H9 (cell line): ENCODE data around the gene CCSER1. TPM values are rescaled to one million over a fixed set of nuclear protein-coding genes. Genes with fewer than 3 reads are reported as not detected.

Source experiments
- DNase-seq: peaks from one replicate; pipeline ENCODE4 v3.0.0-alpha.2; 2017
- H2AFZ ChIP-seq: one replicate; pipeline ENCODE4 v1.6.1; 2013; ENCODE audit warnings: mild to moderate bottlenecking, low read length, control low read depth, moderate library complexity
- H2AK5ac ChIP-seq: 2 replicates; pipeline ENCODE4 v1.6.1; 2013; ENCODE audit warnings: low read length, control low read depth, mixed read lengths; ENCODE audit not compliant: insufficient read length
- H2BK120ac ChIP-seq: one replicate; pipeline ENCODE4 v1.6.1; 2013; ENCODE audit warnings: low read depth, mild to moderate bottlenecking, low read length, control low read depth, inconsistent platforms; ENCODE audit not compliant: poor library complexity, severe bottlenecking
- H2BK12ac ChIP-seq: 2 replicates; pipeline ENCODE4 v1.6.1; 2013; ENCODE audit warnings: low read length, control low read depth, mixed read lengths, low read depth; ENCODE audit not compliant: insufficient read length
- H2BK15ac ChIP-seq: 2 replicates; pipeline ENCODE4 v1.6.1; 2013; ENCODE audit warnings: low read depth, low read length, control low read depth
- H2BK20ac ChIP-seq: one replicate; pipeline ENCODE4 v1.6.1; 2013; ENCODE audit warnings: low read depth, mild to moderate bottlenecking, low read length, control low read depth, inconsistent platforms; ENCODE audit not compliant: poor library complexity, severe bottlenecking
- H2BK5ac ChIP-seq: 2 replicates; pipeline ENCODE4 v1.6.1; 2013; ENCODE audit warnings: low read length, control low read depth, mixed read lengths; ENCODE audit not compliant: insufficient read length
- H3K14ac ChIP-seq: 2 replicates; pipeline ENCODE4 v1.6.1; 2013; ENCODE audit warnings: low read length, control low read depth; ENCODE audit not compliant: insufficient read depth
- H3K18ac ChIP-seq: 2 replicates; pipeline ENCODE4 v1.6.1; 2013; ENCODE audit warnings: low read depth, mild to moderate bottlenecking, mixed read lengths, low read length, control low read depth; ENCODE audit not compliant: insufficient read length
- H3K23ac ChIP-seq: 2 replicates; pipeline ENCODE4 v1.6.1; 2013; ENCODE audit warnings: low read length, control low read depth, mixed read lengths, low read depth; ENCODE audit not compliant: insufficient read length
- H3K23me2 ChIP-seq: 2 replicates; pipeline ENCODE4 v1.6.1; 2013; ENCODE audit warnings: low read depth, mild to moderate bottlenecking, mixed read lengths, low read length, control low read depth; ENCODE audit not compliant: insufficient read length, poor library complexity, severe bottlenecking
- H3K27ac ChIP-seq: 2 replicates; pipeline ENCODE4 v1.5.1; 2013; ENCODE audit warnings: low read length, control low read depth, mixed read lengths, low read depth; ENCODE audit not compliant: insufficient read length
- H3K27me3 ChIP-seq: 2 replicates; pipeline ENCODE4 v1.6.1; 2013; ENCODE audit warnings: low read length, control low read depth, inconsistent platforms; ENCODE audit not compliant: insufficient read depth
- H3K4ac ChIP-seq: 2 replicates; pipeline ENCODE4 v1.6.1; 2013; ENCODE audit warnings: low read depth, mild to moderate bottlenecking, control low read depth, inconsistent platforms, low read length, moderate library complexity
- H3K4me1 ChIP-seq: 2 replicates; pipeline ENCODE4 v1.6.1; 2013; ENCODE audit warnings: low read length, control low read depth, inconsistent platforms; ENCODE audit not compliant: insufficient read depth
- H3K4me2 ChIP-seq: 2 replicates; pipeline ENCODE4 v1.6.1; 2013; ENCODE audit warnings: low read length, control low read depth, mixed read lengths; ENCODE audit not compliant: insufficient read length, insufficient read depth
- H3K56ac ChIP-seq: 2 replicates; pipeline ENCODE4 v1.6.1; 2013; ENCODE audit warnings: low read depth, mild to moderate bottlenecking, mixed read lengths, low read length, control low read depth; ENCODE audit not compliant: insufficient read length
- H3K79me1 ChIP-seq: 2 replicates; pipeline ENCODE4 v1.6.1; 2013; ENCODE audit warnings: low read depth, mild to moderate bottlenecking, moderate library complexity, low read length, control low read depth, inconsistent platforms; ENCODE audit not compliant: insufficient read depth, poor library complexity, severe bottlenecking
- H3K79me2 ChIP-seq: 2 replicates; pipeline ENCODE4 v1.6.1; 2013; ENCODE audit warnings: low read length, control low read depth, inconsistent platforms; ENCODE audit not compliant: insufficient read depth
- H3K9ac ChIP-seq: 2 replicates; pipeline ENCODE4 v1.6.1; 2013; ENCODE audit warnings: low read length, control low read depth, mixed read lengths; ENCODE audit not compliant: insufficient read length; ENCODE audit errors: extremely low read depth
- H3K9me3 ChIP-seq: one replicate; pipeline ENCODE4 v1.6.1; 2013; ENCODE audit warnings: low read depth, low read length, inconsistent platforms; ENCODE audit not compliant: control insufficient read depth
- H3T11ph ChIP-seq: one replicate; pipeline ENCODE4 v1.6.1; 2013; ENCODE audit warnings: mild to moderate bottlenecking, low read length, control low read depth, inconsistent platforms
- H4K20me1 ChIP-seq: one replicate; pipeline ENCODE4 v1.6.1; 2013; ENCODE audit not compliant: control insufficient read depth, insufficient read length, insufficient read depth
- H4K5ac ChIP-seq: 2 replicates; pipeline ENCODE4 v1.6.1; 2013; ENCODE audit warnings: low read depth, mild to moderate bottlenecking, mixed read lengths, low read length, control low read depth; ENCODE audit not compliant: insufficient read length
- H4K8ac ChIP-seq: replicated peaks from 2 replicates; pipeline ENCODE4 v1.6.1; 2013; ENCODE audit warnings: low read length, control low read depth, mixed read lengths, low read depth; ENCODE audit not compliant: insufficient read length
- H4K91ac ChIP-seq: 2 replicates; pipeline ENCODE4 v1.6.1; 2013; ENCODE audit warnings: low read depth, mild to moderate bottlenecking, moderate library complexity, mixed read lengths, low read length, control low read depth; ENCODE audit not compliant: insufficient read length
- H3K27ac Mint-ChIP-seq, 3 experiments: 2 replicates in 2 of 3; 3 replicates in 1 of 3; pipeline ENCODE4 v1.8.0; 2020 to 2021; ENCODE audit warnings: mixed read lengths in 3 of 3, mild to moderate bottlenecking in 1 of 3, moderate library complexity in 1 of 3
- H3K27me3 Mint-ChIP-seq: 2 replicates; pipeline ENCODE4 v1.8.0; 2021; ENCODE audit warnings: low read depth, mild to moderate bottlenecking, moderate library complexity, mixed read lengths
- H3K36me3 Mint-ChIP-seq, 3 experiments: 2 replicates in 2 of 3; 3 replicates in 1 of 3; pipeline ENCODE4 v1.8.0; 2020 to 2021; ENCODE audit warnings: low read depth in 3 of 3, mixed read lengths in 3 of 3; ENCODE audit not compliant: insufficient read depth in 1 of 3
- H3K4me1 Mint-ChIP-seq, 2 experiments: 2 replicates each; pipeline ENCODE4 v1.8.0; 2020; ENCODE audit warnings: mixed read lengths in 2 of 2
- H3K4me3 Mint-ChIP-seq, 2 experiments: 2 replicates in 1 of 2; 3 replicates in 1 of 2; pipeline ENCODE4 v1.8.0; 2020 to 2021; ENCODE audit warnings: mild to moderate bottlenecking in 2 of 2, mixed read lengths in 2 of 2, moderate library complexity in 1 of 2
- H3K9me3 Mint-ChIP-seq, 2 experiments: 2 replicates in 1 of 2; 3 replicates in 1 of 2; pipeline ENCODE4 v1.8.0; 2020; ENCODE audit warnings: mild to moderate bottlenecking in 2 of 2, mixed read lengths in 2 of 2, moderate library complexity in 1 of 2
- CTCF ChIP-seq: fragments of 200-600 bp; sonication (generic); conservative IDR thresholded peaks from 3 replicates; pipeline ENCODE4 v1.8.0; 2021; ENCODE audit warnings: antibody characterized with exemption, mild to moderate bottlenecking
- WGBS: extraction: QIAGEN DNeasy Blood & Tissue Kit; methylation state at CpG from one replicate; pipeline ENCODE4 v1.1.7; 2013; ENCODE audit warnings: missing lambda C conversion rate, low lambda C conversion rate, mixed read lengths; ENCODE audit not compliant: insufficient read length; ENCODE audit errors: extremely low coverage; 5-methylcytosine and 5-hydroxymethylcytosine counted together
- total RNA-seq: library from RNA; stranded (reverse); gene quantifications from 2 replicates; pipeline ENCODE4 v1.2.1, GENCODE V29; 2021

The CCSER1 gene
- total RNA-seq, 1 experiment from 2014 or later = 0.37 TPM

GRCh38 chr4:91298824-91299223 lies 1171.6 kb downstream of the CCSER1 start:
- Histone ChIP-seq H3K23ac (no peak overlapping the region), H2AK5ac (no peak overlapping the region), H3K14ac (no peak overlapping the region), H3K9ac (no peak overlapping the region), H3K56ac (no peak overlapping the region), H2BK120ac (no peak overlapping the region), H3K79me2 (no peaks in the 10 kb centered on the region), H2BK12ac (no peak overlapping the region), H3K9me3 (no peaks in the 10 kb centered on the region), H3K23me2 (no peaks in the 10 kb centered on the region), H4K20me1 (no peaks in the 10 kb centered on the region), H4K8ac (no peak overlapping the region), H3K18ac (no peak overlapping the region), H3T11ph (no peak overlapping the region), H4K91ac (no peak overlapping the region), H3K4ac (no peak overlapping the region), H4K5ac (no peak overlapping the region), H3K79me1 (no peaks in the 10 kb centered on the region), H2BK5ac (no peak overlapping the region), H3K27me3 (no peaks in the 10 kb centered on the region), H3K4me1 (no peaks in the 10 kb centered on the region), H3K4me2 (no peak overlapping the region), H2BK20ac (no peak overlapping the region), H3K27ac (no peak overlapping the region), H2BK15ac (no peak overlapping the region), H2AFZ (no peak overlapping the region)
- H3K4me1 Mint-ChIP-seq = peaks cover 0 to 3% of the 10 kb centered on the region in 2 experiments; a peak in 2 of 4 replicates
- no peak for DNase-seq
- WGBS = no CpG with 5 or more reads among the region's 1 CpG
- H3K4me3 Mint-ChIP-seq = no peak overlapping the region
- H3K27me3 Mint-ChIP-seq = no peaks in the 10 kb centered on the region
- H3K9me3 Mint-ChIP-seq = no peaks in the 10 kb centered on the region
- no peak overlapping the region for H3K27ac Mint-ChIP-seq
- no peak for TF ChIP-seq CTCF
- no peaks in the 10 kb centered on the region for H3K36me3 Mint-ChIP-seq
